Islet precursor cell (in vitro differentiated cells): ENCODE data around the gene MAML1.
A peak's percentile ranks its signal among the peaks of the same experiment; 100 is the strongest.

Experiments used
- DNase-seq: peaks from one replicate; pipeline ENCODE4 v3.0.0-alpha.2; 2018

The MAML1 gene

GRCh38 chr5:179824745-179825112 lies 92.1 kb downstream of the MAML1 start:
- DNase-seq: no peak

- DNase-seq: peak; percentile 58
Measured at GRCh38 chr5:179825655-179826182, 93.1 kb downstream of the MAML1 start.
